SU-DHL-6 (cell line): ENCODE data around the gene PHAF1.

ENCODE experiments used
- CTCF ChIP-seq: fragments of 200-600 bp; sonication (generic); IDR thresholded peaks from one replicate; pipeline ENCODE4 v1.5.1; 2017; ENCODE audit warnings: antibody characterized with exemption, mild to moderate bottlenecking, low read length, moderate library complexity; ENCODE audit not compliant: insufficient read depth, poor library complexity, severe bottlenecking
- EZH2phosphoT487 ChIP-seq: fragments of 200-600 bp; sonication (generic), shearing (Covaris generic); conservative IDR thresholded peaks from 2 replicates; pipeline ENCODE4 v1.6.1; 2018; ENCODE audit warnings: mild to moderate bottlenecking, antibody characterized with exemption, low read length, moderate library complexity, mixed read lengths

- TF ChIP-seq CTCF (no peak), EZH2phosphoT487 (no peak)
These were observed 57.8 kb downstream of the PHAF1 start for GRCh38 chr16:67167588-67167987.
